HCT116 (cell line): ENCODE data around the gene DNAJC4. TPM values are rescaled to one million over a fixed set of nuclear protein-coding genes. Genes with fewer than 3 reads are reported as not detected.

ENCODE experiments used
- ATAC-seq: fragments of 200-7000 bp; cut with Tn5 transposase; 2 replicates; pipeline ENCODE4 v1.9.1; 2020; ENCODE audit warnings: mild to moderate bottlenecking, moderate library complexity
- BruUV-seq: library from RNA; stranded (reverse); fragments of 400-500 nt; replicated peaks from 2 replicates; lab custom pipeline; 2021; lab: Mats Ljungman, UMichigan
- CTCF ChIA-PET: fragments of 300-600 bp; sonication (Branson Sonifier 250); formaldehyde crosslinking; loops from one replicate; lab custom pipeline; 2021; ENCODE audit warnings: antibody characterized with exemption; lab: Charles Lee
- POLR2A ChIA-PET: fragments of 300-600, 350-600 bp; sonication (Branson Sonifier 250); formaldehyde crosslinking; loops from one replicate; lab custom pipeline; 2021; ENCODE audit warnings: antibody characterized with exemption; lab: Charles Lee
- RAD21 ChIA-PET, 2 experiments: fragments of 300-600 bp; sonication (Branson Sonifier 250); formaldehyde crosslinking; loops; one replicate each; lab custom pipeline; 2023; ENCODE audit warnings: low total read pairs in 2 of 2; ENCODE audit not compliant: uncharacterized antibody in 2 of 2, unreplicated experiment in 2 of 2, low non-redundant PET in 1 of 2; lab: Charles Lee
- DNase-seq: peaks from one replicate; pipeline ENCODE4 v3.0.0-alpha.2; 2010; ENCODE audit warnings: low read depth, low spot score
- H2AFZ ChIP-seq: fragments of 200-600 bp; shearing (Covaris generic), sonication (generic); 2 replicates; pipeline ENCODE4 v1.6.1; 2017; ENCODE audit warnings: low read depth, mixed run types, mixed read lengths, antibody characterized with exemption, low read length; ENCODE audit not compliant: poor library complexity, severe bottlenecking
- H3K27ac ChIP-seq: 2 replicates; pipeline ENCODE4 v1.5.1; 2012; ENCODE audit warnings: low read depth, low read length
- H3K27me3 ChIP-seq: fragments of 200-600 bp; sonication (generic); 2 replicates; pipeline ENCODE4 v1.6.1; 2016; ENCODE audit warnings: mixed run types, low read length, mixed read lengths; ENCODE audit not compliant: insufficient read depth
- H3K36me3 ChIP-seq, 2 experiments: fragments of 200-500 bp in 1 of 2; fragments of 200-600 bp in 1 of 2; sonication (Bioruptor generic) in 1 of 2; sonication (generic) in 1 of 2; 2 replicates each; pipeline versions ENCODE4 v1.5.1 to v1.6.1; 2014 to 2016; ENCODE audit warnings: low read length in 2 of 2, inconsistent platforms in 1 of 2, mixed read lengths in 1 of 2, mixed run types in 1 of 2; ENCODE audit not compliant: insufficient read depth in 2 of 2, control insufficient read depth in 1 of 2
- H3K4me1 ChIP-seq, 2 experiments: fragments of 200-600 bp in 1 of 2; sonication (generic) in 1 of 2; 2 replicates each; pipeline versions ENCODE4 v1.5.1 to v1.6.1; 2012 to 2017; ENCODE audit warnings: low read length in 2 of 2, inconsistent platforms in 1 of 2, mild to moderate bottlenecking in 1 of 2, mixed read lengths in 1 of 2, mixed run types in 1 of 2, moderate library complexity in 1 of 2; ENCODE audit not compliant: insufficient read depth in 2 of 2, control insufficient read depth in 1 of 2
- H3K4me2 ChIP-seq: fragments of 200-600 bp; sonication (generic); 2 replicates; pipeline ENCODE4 v1.6.1; 2017; ENCODE audit warnings: mixed run types, low read length, mixed read lengths
- H3K4me3 ChIP-seq, 2 experiments: fragments of 200-600 bp in 1 of 2; sonication (generic) in 1 of 2; replicated peaks in 1 of 2; 2 replicates each; pipeline ENCODE4 v1.5.1; 2011 to 2016; ENCODE audit warnings: low read length in 2 of 2, control low read depth in 1 of 2, low read depth in 1 of 2, mild to moderate bottlenecking in 1 of 2, mixed read lengths in 1 of 2, mixed run types in 1 of 2
- H3K79me2 ChIP-seq: fragments of 200-600 bp; sonication (generic); 2 replicates; pipeline ENCODE4 v1.6.1; 2017; ENCODE audit warnings: mild to moderate bottlenecking, mixed run types, low read length, moderate library complexity, mixed read lengths; ENCODE audit not compliant: insufficient read depth
- H3K9ac ChIP-seq: fragments of 200-600 bp; sonication (generic); 2 replicates; pipeline ENCODE4 v1.6.1; 2016; ENCODE audit warnings: low read length, mixed read lengths
- H3K9me2 ChIP-seq: fragments of 200-600 bp; sonication (generic), shearing (Covaris generic); 2 replicates; pipeline ENCODE4 v1.6.1; 2017; ENCODE audit warnings: mixed run types, mild to moderate bottlenecking, moderate library complexity; ENCODE audit not compliant: insufficient read depth
- H3K9me3 ChIP-seq, 2 experiments: fragments of 200-500 bp in 1 of 2; fragments of 200-600 bp in 1 of 2; sonication (Bioruptor generic) in 1 of 2; sonication (generic) in 1 of 2; 2 replicates each; pipeline ENCODE4 v1.6.1; 2014 to 2017; ENCODE audit warnings: low read length in 2 of 2, mixed read lengths in 2 of 2, inconsistent platforms in 1 of 2, low read depth in 1 of 2, mild to moderate bottlenecking in 1 of 2, mixed run types in 1 of 2, moderate library complexity in 1 of 2; ENCODE audit not compliant: control insufficient read depth in 1 of 2, insufficient read depth in 1 of 2
- H4K20me1 ChIP-seq: fragments of 200-600 bp; sonication (generic), shearing (Covaris generic); 2 replicates; pipeline ENCODE4 v1.6.1; 2017; ENCODE audit warnings: mixed run types, mild to moderate bottlenecking, moderate library complexity; ENCODE audit not compliant: insufficient read depth
- POLR2AphosphoS5 ChIP-seq: IDR thresholded peaks from 2 replicates; pipeline ENCODE4 v1.6.1; 2011; ENCODE audit warnings: mild to moderate bottlenecking, low read depth, low read length, moderate library complexity
- SIN3A ChIP-seq: IDR thresholded peaks from 2 replicates; pipeline ENCODE4 v1.6.1; 2012; ENCODE audit warnings: low read depth
- SP1 ChIP-seq: IDR thresholded peaks from 2 replicates; pipeline ENCODE4 v1.6.1; 2012; ENCODE audit warnings: low read depth
- SRF ChIP-seq: IDR thresholded peaks from 2 replicates; pipeline ENCODE4 v1.6.1; 2012; ENCODE audit warnings: low read depth
- TCF7L2 ChIP-seq: IDR thresholded peaks from 2 replicates; pipeline ENCODE4 v1.7.0; 2011; ENCODE audit warnings: borderline replicate concordance, inconsistent platforms; ENCODE audit not compliant: insufficient read depth, insufficient read length; ENCODE audit errors: extremely low read depth
- ZFX ChIP-seq: fragments of 450-650 bp; IDR thresholded peaks from 2 replicates; pipeline ENCODE4 v1.6.1; 2017
- ZNF274 ChIP-seq: fragments of 200-500 bp; sonication (Bioruptor generic); IDR thresholded peaks from 2 replicates; pipeline ENCODE4 v1.6.1; 2014; ENCODE audit warnings: mild to moderate bottlenecking, low read depth, low read length, inconsistent platforms
- intact Hi-C: fragments of 100-400 bp; cut with micrococcal nuclease; formaldehyde crosslinking; loops from 2 replicates; pipeline ENCODE4 v1.10.0; 2022
- total RNA-seq: library from RNA; stranded (reverse); gene quantifications from one replicate; pipeline ENCODE4 v1.2.1, GENCODE V29; 2021; ENCODE audit not compliant: unreplicated experiment
- TF ChIP-seq, protein P1 (sequence below), 3 experiments: fragments of 200-600 bp in 1 of 3; sonication (generic) in 1 of 3; IDR thresholded peaks in 2 of 3; conservative IDR thresholded peaks in 1 of 3; 2 replicates each; pipeline ENCODE4 v1.5.1; 2012 to 2017; ENCODE audit warnings: low read depth in 2 of 3, low read length in 2 of 3, antibody characterized with exemption in 1 of 3, borderline replicate concordance in 1 of 3, control low read depth in 1 of 3, mild to moderate bottlenecking in 1 of 3, mixed read lengths in 1 of 3, mixed run types in 1 of 3, moderate library complexity in 1 of 3; ENCODE audit not compliant: insufficient read depth in 1 of 3

The DNAJC4 gene
- total RNA-seq, 1 experiment from 2014 or later: 25.8 TPM

DNA sequence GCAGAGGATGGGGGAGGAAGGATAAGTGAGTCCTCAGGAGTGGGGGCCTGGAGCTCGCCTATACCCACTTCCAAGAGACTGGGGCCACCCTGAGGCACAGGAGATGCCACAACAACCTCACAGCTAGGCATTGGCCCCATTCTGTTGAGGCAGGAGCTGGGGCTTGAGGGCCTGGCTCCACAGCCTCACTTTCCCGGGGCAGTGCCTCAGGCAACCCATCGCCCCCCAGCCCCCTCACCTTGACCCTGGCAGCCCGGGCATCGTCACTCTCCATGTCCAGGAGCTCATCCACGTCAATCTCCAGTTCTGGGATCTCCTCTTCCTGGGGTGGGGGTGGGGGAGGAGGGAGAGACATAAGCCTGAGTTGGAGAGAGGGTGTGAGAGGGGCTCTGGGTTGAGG, 14.6 kb downstream of the DNAJC4 start:
- TF ChIP-seq POLR2AphosphoS5 (peak; percentile 39; the same call in 1 of the 2 replicates), ZFX (no peak)
- Histone ChIP-seq H3K9me3 (no peaks in the 10 kb centered on the region), H3K4me2 (peak overlapping the region; percentile 84), H3K4me1 (peaks cover 35 to 71% of the 10 kb centered on the region in 2 experiments), H2AFZ (no peak overlapping the region), H3K27ac (peak overlapping the region; percentile 94), H3K9ac (peak overlapping the region; percentile 100), H3K79me2 (peaks cover 48% of the 10 kb centered on the region), H3K36me3 (peaks cover 0 to 12% of the 10 kb centered on the region in 2 experiments; a peak in 1 of 4 replicates), H3K27me3 (no peaks in the 10 kb centered on the region), H3K9me2 (no peaks in the 10 kb centered on the region), H4K20me1 (no peaks in the 10 kb centered on the region), H3K4me3 (peak overlapping the region; percentile 99 to 100)
- no peak for ATAC-seq
- CTCF ChIA-PET: interaction anchor here (0.6 to 3.1 kb wide), 4 partner anchors 24 to 111 kb away, joined by 3 to 15 read pairs (median 8); no protein-coding TSS in a partner anchor
- no TSS peak for BruUV-seq
- no peak for DNase-seq
- intact Hi-C loops: no loop called here
- POLR2A ChIA-PET: interaction anchor here (0.6 to 4.6 kb wide), 8 partner anchors 19 to 1355 kb away, joined by 3 to 29 read pairs (median 4); partner anchors contain the start of genes NUDT22, STIP1 and TRPT1
- RAD21 ChIA-PET: no interaction called here

DNA sequence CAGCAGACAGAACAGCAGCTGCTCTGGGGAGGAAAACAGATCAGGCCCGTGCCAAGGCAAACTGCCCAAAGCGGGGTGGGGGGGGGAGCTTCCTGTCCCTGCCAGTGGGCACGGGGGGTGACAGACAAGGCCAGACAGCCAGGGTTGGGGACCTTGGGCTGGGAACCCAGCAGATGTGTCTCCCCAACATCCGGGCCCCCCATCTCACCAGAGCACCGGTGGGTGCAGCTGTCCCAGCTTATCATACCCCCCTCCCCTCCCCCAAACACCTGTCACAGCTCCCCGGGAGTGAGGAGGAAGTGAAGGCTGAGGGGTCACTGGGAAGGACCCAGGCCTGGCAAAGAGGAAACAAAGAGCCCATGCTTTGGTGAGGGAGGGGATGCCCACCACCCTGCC, 15.1 kb downstream of the DNAJC4 start:
- no peak for ATAC-seq
- H3K36me3 ChIP-seq: peaks cover 0 to 12% of the 10 kb centered on the region in 2 experiments; a peak in 1 of 4 replicates
- TF ChIP-seq SIN3A: no peak
- no peak for TF ChIP-seq TCF7L2
- TF ChIP-seq SRF: no peak
- TF ChIP-seq, protein P1, sequence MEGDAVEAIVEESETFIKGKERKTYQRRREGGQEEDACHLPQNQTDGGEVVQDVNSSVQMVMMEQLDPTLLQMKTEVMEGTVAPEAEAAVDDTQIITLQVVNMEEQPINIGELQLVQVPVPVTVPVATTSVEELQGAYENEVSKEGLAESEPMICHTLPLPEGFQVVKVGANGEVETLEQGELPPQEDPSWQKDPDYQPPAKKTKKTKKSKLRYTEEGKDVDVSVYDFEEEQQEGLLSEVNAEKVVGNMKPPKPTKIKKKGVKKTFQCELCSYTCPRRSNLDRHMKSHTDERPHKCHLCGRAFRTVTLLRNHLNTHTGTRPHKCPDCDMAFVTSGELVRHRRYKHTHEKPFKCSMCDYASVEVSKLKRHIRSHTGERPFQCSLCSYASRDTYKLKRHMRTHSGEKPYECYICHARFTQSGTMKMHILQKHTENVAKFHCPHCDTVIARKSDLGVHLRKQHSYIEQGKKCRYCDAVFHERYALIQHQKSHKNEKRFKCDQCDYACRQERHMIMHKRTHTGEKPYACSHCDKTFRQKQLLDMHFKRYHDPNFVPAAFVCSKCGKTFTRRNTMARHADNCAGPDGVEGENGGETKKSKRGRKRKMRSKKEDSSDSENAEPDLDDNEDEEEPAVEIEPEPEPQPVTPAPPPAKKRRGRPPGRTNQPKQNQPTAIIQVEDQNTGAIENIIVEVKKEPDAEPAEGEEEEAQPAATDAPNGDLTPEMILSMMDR (IDR thresholded peaks at IDR 0.05 in 2 of 3, conservative IDR thresholded peaks at IDR 0.05 in 1 of 3; ENCODE audit: borderline replicate concordance in 1 of 3, insufficient read depth in 1 of 3, low read depth in 2 of 3, low read length in 2 of 3): no peak
- TF ChIP-seq ZNF274: no peak
- no peak for TF ChIP-seq ZFX
- no peak for TF ChIP-seq POLR2AphosphoS5
- TF ChIP-seq SP1: no peak
- TF ChIP-seq, all 23 proteins: peak for 0
- H3K4me2 ChIP-seq: peak overlapping the region; percentile 84
- intact Hi-C loops: no loop called here
- H3K27me3 ChIP-seq: no peaks in the 10 kb centered on the region
- H3K4me1 ChIP-seq: peaks cover 33 to 71% of the 10 kb centered on the region in 2 experiments
- no TSS peak for BruUV-seq
- ChIA-PET POLR2A (interaction anchor here (0.7 to 4.6 kb wide), 8 partner anchors 19 to 1355 kb away, joined by 3 to 29 read pairs (median 5); partner anchors contain the start of genes NUDT22, STIP1 and TRPT1), RAD21 (interaction anchor here in 1 of 2 experiments (1.1 kb wide), 1 partner anchor 41 kb away, joined by 4 read pairs; no protein-coding TSS in a partner anchor), CTCF (interaction anchor here (0.6 to 3.1 kb wide), 4 partner anchors 24 to 110 kb away, joined by 3 to 15 read pairs (median 8); no protein-coding TSS in a partner anchor)
- no peak for DNase-seq
- peak overlapping the region; percentile 100 for H3K9ac ChIP-seq
- H3K27ac ChIP-seq: peak overlapping the region; percentile 94
- H4K20me1 ChIP-seq: no peaks in the 10 kb centered on the region
- H2AFZ ChIP-seq: no peak overlapping the region
- peak overlapping the region; percentile 99 to 100 for H3K4me3 ChIP-seq
- H3K9me3 ChIP-seq: no peaks in the 10 kb centered on the region
- no peaks in the 10 kb centered on the region for H3K9me2 ChIP-seq
- peaks cover 48% of the 10 kb centered on the region for H3K79me2 ChIP-seq
